Liver (tissue), 9 donors: ENCODE data around the gene PLXNA3. TPM values are rescaled to one million over a fixed set of nuclear protein-coding genes. Genes with fewer than 3 reads are reported as not detected.

ENCODE experiments used
- DNase-seq: peaks from one replicate; pipeline ENCODE4 v3.0.0-alpha.2; 2017; ENCODE audit warnings: low spot score
- H3K27ac ChIP-seq, 2 donors: one replicate each; pipeline ENCODE4 v1.7.0; 2013; ENCODE audit warnings: inconsistent platforms in 2 of 2, low read length in 2 of 2, control low read depth in 1 of 2, low read depth in 1 of 2, mild to moderate bottlenecking in 1 of 2
- H3K27me3 ChIP-seq, 4 donors: one replicate each; pipeline versions ENCODE4 v1.6.1 to v1.7.0; 2013; ENCODE audit warnings: low read length in 3 of 4, inconsistent platforms in 1 of 4, mild to moderate bottlenecking in 1 of 4, moderate library complexity in 1 of 4; ENCODE audit not compliant: control insufficient read depth in 4 of 4, insufficient read depth in 4 of 4
- H3K36me3 ChIP-seq, 4 donors: one replicate each; pipeline versions ENCODE4 v1.6.1 to v1.7.0; 2013; ENCODE audit warnings: low read length in 3 of 4, mild to moderate bottlenecking in 3 of 4, low read depth in 1 of 4, moderate library complexity in 1 of 4; ENCODE audit not compliant: control insufficient read depth in 4 of 4, insufficient read depth in 3 of 4
- H3K4me1 ChIP-seq, 4 donors: one replicate each; pipeline versions ENCODE4 v1.6.1 to v1.7.0; 2013; ENCODE audit warnings: low read length in 3 of 4, mild to moderate bottlenecking in 3 of 4, moderate library complexity in 1 of 4; ENCODE audit not compliant: control insufficient read depth in 4 of 4, insufficient read depth in 4 of 4
- H3K4me3 ChIP-seq, 3 donors: one replicate each; pipeline versions ENCODE4 v1.6.1 to v1.7.0; 2013; ENCODE audit warnings: low read length in 3 of 3, control low read depth in 1 of 3, low read depth in 1 of 3, mild to moderate bottlenecking in 1 of 3
- H3K9ac ChIP-seq, 2 donors: one replicate each; pipeline ENCODE4 v1.7.0; 2013; ENCODE audit warnings: low read length in 2 of 2, mild to moderate bottlenecking in 2 of 2, moderate library complexity in 2 of 2, control low read depth in 1 of 2, low read depth in 1 of 2
- H3K9me3 ChIP-seq, 4 donors: one replicate each; pipeline versions ENCODE4 v1.6.1 to v1.7.0; 2013; ENCODE audit warnings: low read length in 3 of 4; ENCODE audit not compliant: control insufficient read depth in 4 of 4
- CTCF ChIP-seq: fragments of 150-350 bp; IDR thresholded peaks from 2 replicates; pipeline ENCODE4 v1.5.1; 2017; ENCODE audit warnings: improper control_type of control experiment, low read depth, low read length; ENCODE audit not compliant: missing input control
- EGR1 ChIP-seq, 2 donors: IDR thresholded peaks; 2 replicates each; pipeline ENCODE4 v1.6.1; 2016 to 2018; ENCODE audit warnings: antibody characterized with exemption in 2 of 2, low read depth in 2 of 2
- FOXA1 ChIP-seq: IDR thresholded peaks from 2 replicates; pipeline ENCODE4 v1.6.1; 2016; ENCODE audit warnings: antibody characterized with exemption
- FOXA2 ChIP-seq: IDR thresholded peaks from 2 replicates; pipeline ENCODE4 v1.6.1; 2016; ENCODE audit warnings: antibody characterized with exemption
- GABPA ChIP-seq, 2 donors: IDR thresholded peaks in 1 of 2; conservative IDR thresholded peaks in 1 of 2; 2 replicates each; pipeline ENCODE4 v1.6.1; 2016; ENCODE audit warnings: antibody characterized with exemption in 2 of 2, mild to moderate bottlenecking in 1 of 2, moderate library complexity in 1 of 2
- HNF4A ChIP-seq, 2 donors: conservative IDR thresholded peaks; 2 replicates each; pipeline ENCODE4 v1.6.1; 2016; ENCODE audit warnings: antibody characterized with exemption in 2 of 2, mild to moderate bottlenecking in 2 of 2
- HNF4G ChIP-seq: IDR thresholded peaks from 2 replicates; pipeline ENCODE4 v1.6.1; 2016; ENCODE audit warnings: antibody characterized with exemption
- JUND ChIP-seq, 2 donors: IDR thresholded peaks; 2 replicates each; pipeline ENCODE4 v1.6.1; 2016; ENCODE audit warnings: antibody characterized with exemption in 2 of 2
- NR2F2 ChIP-seq: IDR thresholded peaks from 2 replicates; pipeline ENCODE4 v1.6.1; 2016; ENCODE audit warnings: antibody characterized with exemption
- RAD21 ChIP-seq, 2 donors: IDR thresholded peaks; 2 replicates each; pipeline ENCODE4 v1.6.1; 2016; ENCODE audit warnings: antibody characterized with exemption in 2 of 2, mild to moderate bottlenecking in 2 of 2
- RXRA ChIP-seq, 2 donors: IDR thresholded peaks; 2 replicates each; pipeline ENCODE4 v1.6.1; 2017 to 2018; ENCODE audit warnings: antibody characterized with exemption in 2 of 2, mild to moderate bottlenecking in 1 of 2
- SP1 ChIP-seq: IDR thresholded peaks from 2 replicates; pipeline ENCODE4 v1.6.1; 2018; ENCODE audit warnings: antibody characterized with exemption, mild to moderate bottlenecking
- TAF1 ChIP-seq: conservative IDR thresholded peaks from 2 replicates; pipeline ENCODE4 v1.6.1; 2016; ENCODE audit warnings: antibody characterized with exemption, mild to moderate bottlenecking
- YY1 ChIP-seq: IDR thresholded peaks from 2 replicates; pipeline ENCODE4 v1.6.1; 2016; ENCODE audit warnings: antibody characterized with exemption, mild to moderate bottlenecking
- ZBTB33 ChIP-seq: IDR thresholded peaks from 2 replicates; pipeline ENCODE4 v1.6.1; 2016; ENCODE audit warnings: antibody characterized with exemption
- WGBS: extraction: QIAGEN DNeasy Blood & Tissue Kit; methylation state at CpG from one replicate; pipeline ENCODE4 v1.1.7; 2013; 5-methylcytosine and 5-hydroxymethylcytosine counted together
- polyA plus RNA-seq, 2 donors: library from polyadenylated mRNA; stranded (reverse) in 1 of 2; unstranded in 1 of 2; fragments of 200-250 nt in 1 of 2; fragments of >200 nt in 1 of 2; fragmentation: Nextera tagmentation in 1 of 2; extraction: Ambion mirVana in 1 of 2; gene quantifications; one replicate each; pipeline versions ENCODE4 v1.2.1 to v1.2.3, GENCODE V29; 2013 to 2015
- total RNA-seq, 2 donors: library from RNA; depleted of rRNA; stranded (reverse); fragments of >200 nt; gene quantifications; one replicate each; pipeline ENCODE4 v1.2.3, GENCODE V29; 2014
- TF ChIP-seq, protein P1 (sequence below): IDR thresholded peaks from 2 replicates; pipeline ENCODE4 v1.6.1; 2016; ENCODE audit warnings: antibody characterized with exemption, mild to moderate bottlenecking
- TF ChIP-seq, protein P2 (sequence below): IDR thresholded peaks from 2 replicates; pipeline ENCODE4 v1.6.1; 2016; ENCODE audit warnings: antibody characterized with exemption
- TF ChIP-seq, protein P3 (sequence below): IDR thresholded peaks from 2 replicates; pipeline ENCODE4 v1.6.1; 2016; ENCODE audit warnings: antibody characterized with exemption
- donor health status: healthy.
- donor health status: healthy.
- donor health status: healthy.
- donor health status: healthy.
- donor health status: healthy.

PLXNA3 gene
- total and polyA plus RNA-seq, 4 donors: 1.1 to 1.7 (median 1.5) TPM

DNA sequence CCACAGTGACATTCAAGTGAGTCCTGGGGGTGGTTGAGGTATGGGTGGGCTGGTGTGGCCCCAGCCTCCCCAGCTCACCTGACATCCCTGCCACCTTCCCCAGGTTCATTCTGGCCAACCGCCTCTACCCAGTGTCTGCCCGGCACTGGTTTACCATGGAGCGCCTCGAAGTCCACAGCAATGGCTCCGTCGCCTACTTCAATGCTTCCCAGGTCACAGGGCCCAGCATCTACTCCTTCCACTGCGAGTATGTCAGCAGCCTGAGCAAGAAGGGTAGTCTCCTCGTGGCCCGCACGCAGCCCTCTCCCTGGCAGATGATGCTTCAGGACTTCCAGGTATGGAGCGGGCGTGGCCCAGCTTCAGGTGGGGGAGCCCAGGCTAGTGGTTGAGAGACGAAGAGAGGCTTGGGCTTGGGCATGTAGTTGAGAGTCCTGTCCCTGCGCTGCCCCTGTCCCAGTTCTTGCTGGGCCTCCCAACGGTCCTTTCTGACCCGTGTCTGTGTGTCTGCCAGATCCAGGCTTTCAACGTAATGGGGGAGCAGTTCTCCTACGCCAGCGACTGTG, 22.8 kb upstream of the PLXNA3 start:
- DNase-seq: no peak
- no peak overlapping the region for H3K9ac ChIP-seq
- H3K27ac ChIP-seq: no peak overlapping the region
- no peak overlapping the region for H3K4me3 ChIP-seq
- TF ChIP-seq NR2F2 (no peak), JUND (IDR thresholded peaks at IDR 0.05) (no peak), ZBTB33 (no peak), CTCF (no peak), HNF4A (conservative IDR thresholded peaks at IDR 0.05) (no peak), TAF1 (no peak), GABPA (IDR thresholded peaks at IDR 0.05 in 1 of 2, conservative IDR thresholded peaks at IDR 0.05 in 1 of 2) (no peak), EGR1 (IDR thresholded peaks at IDR 0.05; ENCODE audit: low read depth in 2 of 2) (no peak), RXRA (IDR thresholded peaks at IDR 0.05) (no peak), RAD21 (IDR thresholded peaks at IDR 0.05) (no peak), YY1 (no peak), FOXA2 (no peak), FOXA1 (no peak), HNF4G (no peak), SP1 (no peak)
- TF ChIP-seq, protein P1, sequence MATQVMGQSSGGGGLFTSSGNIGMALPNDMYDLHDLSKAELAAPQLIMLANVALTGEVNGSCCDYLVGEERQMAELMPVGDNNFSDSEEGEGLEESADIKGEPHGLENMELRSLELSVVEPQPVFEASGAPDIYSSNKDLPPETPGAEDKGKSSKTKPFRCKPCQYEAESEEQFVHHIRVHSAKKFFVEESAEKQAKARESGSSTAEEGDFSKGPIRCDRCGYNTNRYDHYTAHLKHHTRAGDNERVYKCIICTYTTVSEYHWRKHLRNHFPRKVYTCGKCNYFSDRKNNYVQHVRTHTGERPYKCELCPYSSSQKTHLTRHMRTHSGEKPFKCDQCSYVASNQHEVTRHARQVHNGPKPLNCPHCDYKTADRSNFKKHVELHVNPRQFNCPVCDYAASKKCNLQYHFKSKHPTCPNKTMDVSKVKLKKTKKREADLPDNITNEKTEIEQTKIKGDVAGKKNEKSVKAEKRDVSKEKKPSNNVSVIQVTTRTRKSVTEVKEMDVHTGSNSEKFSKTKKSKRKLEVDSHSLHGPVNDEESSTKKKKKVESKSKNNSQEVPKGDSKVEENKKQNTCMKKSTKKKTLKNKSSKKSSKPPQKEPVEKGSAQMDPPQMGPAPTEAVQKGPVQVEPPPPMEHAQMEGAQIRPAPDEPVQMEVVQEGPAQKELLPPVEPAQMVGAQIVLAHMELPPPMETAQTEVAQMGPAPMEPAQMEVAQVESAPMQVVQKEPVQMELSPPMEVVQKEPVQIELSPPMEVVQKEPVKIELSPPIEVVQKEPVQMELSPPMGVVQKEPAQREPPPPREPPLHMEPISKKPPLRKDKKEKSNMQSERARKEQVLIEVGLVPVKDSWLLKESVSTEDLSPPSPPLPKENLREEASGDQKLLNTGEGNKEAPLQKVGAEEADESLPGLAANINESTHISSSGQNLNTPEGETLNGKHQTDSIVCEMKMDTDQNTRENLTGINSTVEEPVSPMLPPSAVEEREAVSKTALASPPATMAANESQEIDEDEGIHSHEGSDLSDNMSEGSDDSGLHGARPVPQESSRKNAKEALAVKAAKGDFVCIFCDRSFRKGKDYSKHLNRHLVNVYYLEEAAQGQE: no peak
- TF ChIP-seq, protein P2, sequence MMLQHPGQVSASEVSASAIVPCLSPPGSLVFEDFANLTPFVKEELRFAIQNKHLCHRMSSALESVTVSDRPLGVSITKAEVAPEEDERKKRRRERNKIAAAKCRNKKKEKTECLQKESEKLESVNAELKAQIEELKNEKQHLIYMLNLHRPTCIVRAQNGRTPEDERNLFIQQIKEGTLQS: no peak
- TF ChIP-seq, protein P3, sequence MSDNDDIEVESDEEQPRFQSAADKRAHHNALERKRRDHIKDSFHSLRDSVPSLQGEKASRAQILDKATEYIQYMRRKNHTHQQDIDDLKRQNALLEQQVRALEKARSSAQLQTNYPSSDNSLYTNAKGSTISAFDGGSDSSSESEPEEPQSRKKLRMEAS: no peak
- no peaks in the 10 kb centered on the region for H3K9me3 ChIP-seq
- H3K27me3 ChIP-seq: no peaks in the 10 kb centered on the region
- 96% methylated on average over 19 of the region's 19 CpGs for WGBS
- H3K4me1 ChIP-seq: peaks cover 10 to 20% (median 14%) of the 10 kb centered on the region in 4 donors
- H3K36me3 ChIP-seq: peaks cover 3 to 10% (median 5%) of the 10 kb centered on the region in 4 donors
